Measurements from ENCODE around the gene NUFIP2.
A peak's percentile ranks its signal among the peaks of the same experiment; 100 is the strongest.

The NUFIP2 gene

DNA sequence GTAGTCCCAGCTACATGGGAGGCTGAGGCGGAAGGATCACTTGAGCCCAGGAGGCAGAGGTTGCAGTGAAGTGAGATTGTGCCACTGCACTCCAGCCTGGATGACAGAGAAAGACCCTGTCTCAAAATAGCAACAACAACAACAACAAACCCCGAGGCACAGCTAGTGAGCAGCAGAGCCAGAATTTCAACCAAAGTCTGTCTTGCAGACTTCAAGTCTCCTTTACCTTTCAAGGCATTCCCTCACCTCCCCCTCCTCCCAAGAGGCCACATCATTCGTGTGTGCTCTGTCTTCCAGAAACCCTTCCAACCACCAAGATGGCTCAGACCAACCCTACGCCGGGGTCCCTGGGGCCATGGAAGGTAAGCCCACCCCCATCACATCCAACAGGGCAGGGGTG is 45.1 kb downstream of the NUFIP2 start:
- in situ Hi-C loops (cut with HindIII; ENCODE audit: low sequenced_read_pairs) = no loop called here
- TF ChIP-seq, protein P1, sequence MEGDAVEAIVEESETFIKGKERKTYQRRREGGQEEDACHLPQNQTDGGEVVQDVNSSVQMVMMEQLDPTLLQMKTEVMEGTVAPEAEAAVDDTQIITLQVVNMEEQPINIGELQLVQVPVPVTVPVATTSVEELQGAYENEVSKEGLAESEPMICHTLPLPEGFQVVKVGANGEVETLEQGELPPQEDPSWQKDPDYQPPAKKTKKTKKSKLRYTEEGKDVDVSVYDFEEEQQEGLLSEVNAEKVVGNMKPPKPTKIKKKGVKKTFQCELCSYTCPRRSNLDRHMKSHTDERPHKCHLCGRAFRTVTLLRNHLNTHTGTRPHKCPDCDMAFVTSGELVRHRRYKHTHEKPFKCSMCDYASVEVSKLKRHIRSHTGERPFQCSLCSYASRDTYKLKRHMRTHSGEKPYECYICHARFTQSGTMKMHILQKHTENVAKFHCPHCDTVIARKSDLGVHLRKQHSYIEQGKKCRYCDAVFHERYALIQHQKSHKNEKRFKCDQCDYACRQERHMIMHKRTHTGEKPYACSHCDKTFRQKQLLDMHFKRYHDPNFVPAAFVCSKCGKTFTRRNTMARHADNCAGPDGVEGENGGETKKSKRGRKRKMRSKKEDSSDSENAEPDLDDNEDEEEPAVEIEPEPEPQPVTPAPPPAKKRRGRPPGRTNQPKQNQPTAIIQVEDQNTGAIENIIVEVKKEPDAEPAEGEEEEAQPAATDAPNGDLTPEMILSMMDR (IDR thresholded peaks at IDR 0.05; ENCODE audit: low read depth, low read length, missing control alignments) = no peak
- no peak overlapping the region for H3K4me3 ChIP-seq (ENCODE audit: low read depth, low read length)
- DNase-seq (ENCODE audit: low read depth) = no peak

DNA sequence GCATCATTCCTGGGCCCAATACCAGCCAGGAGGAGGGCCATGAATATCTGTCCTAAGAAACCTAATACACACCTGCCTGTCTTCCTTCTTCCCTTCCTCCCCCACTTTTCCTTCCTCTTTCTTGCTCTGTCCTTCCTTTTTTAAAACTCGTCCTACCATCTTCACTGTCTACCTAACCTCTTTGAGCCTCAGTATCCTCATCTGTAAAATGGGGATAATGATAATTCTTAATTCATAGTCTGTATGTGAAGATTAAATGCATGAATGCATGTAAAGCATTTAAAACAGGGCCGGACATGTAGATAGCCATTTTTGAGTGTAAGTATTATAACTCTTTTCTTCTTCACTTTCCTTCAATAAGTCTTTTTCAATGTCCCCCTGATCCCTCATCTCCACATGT is 46.7 kb downstream of the NUFIP2 start:
- TF ChIP-seq, protein P1 (IDR thresholded peaks at IDR 0.05; ENCODE audit: low read depth, low read length, missing control alignments) = no peak
- no peak overlapping the region for H3K4me3 ChIP-seq (ENCODE audit: low read depth, low read length)
- in situ Hi-C loops (cut with HindIII; ENCODE audit: low sequenced_read_pairs) = no loop called here
- DNase-seq (ENCODE audit: low read depth) = no peak

DNA sequence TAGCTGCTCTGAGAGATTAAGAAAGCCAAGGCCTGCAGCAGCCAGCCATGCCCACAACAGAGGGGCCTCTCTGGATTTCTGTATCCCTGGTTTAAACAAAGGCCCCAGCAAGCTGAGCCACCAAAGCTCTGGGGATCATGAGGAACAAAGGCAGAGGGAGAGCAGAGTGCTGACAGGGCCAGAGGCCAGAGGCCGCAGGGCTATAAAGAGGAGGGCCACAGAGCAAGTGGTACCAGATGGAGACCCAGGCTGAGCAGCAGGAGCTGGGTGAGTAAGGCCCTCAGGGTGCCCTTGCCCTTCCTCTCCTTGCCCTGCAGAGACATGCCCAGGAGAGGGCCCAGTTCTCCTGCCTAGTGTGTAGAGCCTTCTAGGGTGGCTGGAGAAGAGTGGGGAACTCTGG is 47.3 kb downstream of the NUFIP2 start, which contains the start of gene CRYBA1:
CRYBA1 (plus strand) TSS at position 232 of the 400 bp plus-strand sequence; CDS start at position 237, 5 bp downstream.
- TF ChIP-seq, protein P1 (IDR thresholded peaks at IDR 0.05; ENCODE audit: low read depth, low read length, missing control alignments) = no peak
- in situ Hi-C loops (cut with HindIII; ENCODE audit: low sequenced_read_pairs) = no loop called here
- H3K4me3 ChIP-seq (ENCODE audit: low read depth, low read length) = no peak within 1 kb of the TSS

GRCh38 chr17:29245401-29245800 is 48.5 kb downstream of the NUFIP2 start:
- TF ChIP-seq, protein P1 (IDR thresholded peaks at IDR 0.05; ENCODE audit: low read depth, low read length, missing control alignments) = no peak
- no peak overlapping the region for H3K4me3 ChIP-seq (ENCODE audit: low read depth, low read length)
- no peak for DNase-seq (ENCODE audit: low read depth)
- in situ Hi-C loops (cut with HindIII; ENCODE audit: low sequenced_read_pairs) = no loop called here

More for the DNA sequence above, 47.3 kb downstream of the NUFIP2 start, which contains the start of gene CRYBA1:
- no peak for DNase-seq (ENCODE audit: low read depth)

DNA sequence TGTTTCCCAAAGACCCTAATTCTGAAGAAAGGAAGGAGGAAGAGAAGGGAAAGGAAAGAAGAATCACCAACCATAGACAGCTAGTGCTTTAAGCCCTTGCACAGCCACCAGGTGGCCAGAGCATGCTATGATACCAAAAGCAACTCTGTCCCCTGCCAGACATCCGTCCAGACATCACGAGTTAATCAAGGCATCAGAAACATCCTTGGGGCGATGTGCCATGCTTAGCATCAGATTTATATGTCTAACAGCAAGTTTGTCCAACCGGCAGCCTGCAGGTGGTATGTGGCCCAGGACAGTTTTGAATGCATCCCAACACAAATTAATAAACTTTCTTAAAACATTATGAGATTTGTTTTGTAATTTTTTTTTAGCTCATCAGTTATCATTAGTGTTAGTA is 50.2 kb downstream of the NUFIP2 start:
- TF ChIP-seq, protein P1 (IDR thresholded peaks at IDR 0.05; ENCODE audit: low read depth, low read length, missing control alignments) = peak; percentile 59
- in situ Hi-C loops (cut with HindIII; ENCODE audit: low sequenced_read_pairs) = no loop called here
- H3K4me3 ChIP-seq (ENCODE audit: low read depth, low read length) = no peak overlapping the region
- DNase-seq (ENCODE audit: low read depth) = no peak

GRCh38 chr17:29242790-29243189 is 51.2 kb downstream of the NUFIP2 start:
- no peak overlapping the region for H3K4me3 ChIP-seq (ENCODE audit: low read depth, low read length)
- TF ChIP-seq, protein P1 (IDR thresholded peaks at IDR 0.05; ENCODE audit: low read depth, low read length, missing control alignments) = no peak
- in situ Hi-C loops (cut with HindIII; ENCODE audit: low sequenced_read_pairs) = no loop called here
- no peak for DNase-seq (ENCODE audit: low read depth)

DNA sequence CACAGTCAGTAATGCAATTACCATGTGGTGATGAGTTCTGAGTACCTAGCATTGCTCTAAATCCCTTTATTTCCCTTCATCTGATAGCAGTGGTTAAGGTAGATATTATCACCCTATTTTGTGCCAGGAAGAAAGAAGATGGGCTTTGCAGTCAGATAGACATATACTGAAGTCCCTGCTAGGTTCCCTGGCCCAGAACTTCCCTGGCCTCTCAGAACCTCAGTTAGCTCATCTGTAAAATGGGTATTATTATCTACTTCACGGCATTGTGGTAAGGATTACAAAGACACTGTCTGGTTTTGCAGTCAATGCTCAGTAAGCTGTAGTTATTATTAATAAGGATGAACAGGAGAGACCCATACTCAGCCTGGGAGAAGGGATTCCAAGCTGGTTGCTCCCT is 51.9 kb downstream of the NUFIP2 start:
- in situ Hi-C loops (cut with HindIII; ENCODE audit: low sequenced_read_pairs) = no loop called here
- no peak for DNase-seq (ENCODE audit: low read depth)
- no peak overlapping the region for H3K4me3 ChIP-seq (ENCODE audit: low read depth, low read length)
- TF ChIP-seq, protein P1 (IDR thresholded peaks at IDR 0.05; ENCODE audit: low read depth, low read length, missing control alignments) = no peak
